NB4 (cell line): ENCODE measurements around the gene TRIM38.

Experiments used
- MAX ChIP-seq: IDR thresholded peaks from 2 replicates; pipeline ENCODE4 v1.6.1; 2011; ENCODE audit warnings: low read depth, low read length
- MYC ChIP-seq: IDR thresholded peaks from 2 replicates; pipeline ENCODE4 v1.6.1; 2011; ENCODE audit warnings: low read depth, low read length
- POLR2A ChIP-seq: IDR thresholded peaks from 2 replicates; pipeline ENCODE4 v1.6.1; 2011; ENCODE audit warnings: mild to moderate bottlenecking; ENCODE audit not compliant: insufficient read length; ENCODE audit errors: extremely low read depth
- TF ChIP-seq, protein P1 (sequence below): IDR thresholded peaks from one replicate; pipeline ENCODE4 v1.5.1; 2012; ENCODE audit warnings: low read depth, low read length

GRCh38 chr6:25966711-25967110 lies 4.1 kb downstream of the TRIM38 start:
- TF ChIP-seq, protein P1, sequence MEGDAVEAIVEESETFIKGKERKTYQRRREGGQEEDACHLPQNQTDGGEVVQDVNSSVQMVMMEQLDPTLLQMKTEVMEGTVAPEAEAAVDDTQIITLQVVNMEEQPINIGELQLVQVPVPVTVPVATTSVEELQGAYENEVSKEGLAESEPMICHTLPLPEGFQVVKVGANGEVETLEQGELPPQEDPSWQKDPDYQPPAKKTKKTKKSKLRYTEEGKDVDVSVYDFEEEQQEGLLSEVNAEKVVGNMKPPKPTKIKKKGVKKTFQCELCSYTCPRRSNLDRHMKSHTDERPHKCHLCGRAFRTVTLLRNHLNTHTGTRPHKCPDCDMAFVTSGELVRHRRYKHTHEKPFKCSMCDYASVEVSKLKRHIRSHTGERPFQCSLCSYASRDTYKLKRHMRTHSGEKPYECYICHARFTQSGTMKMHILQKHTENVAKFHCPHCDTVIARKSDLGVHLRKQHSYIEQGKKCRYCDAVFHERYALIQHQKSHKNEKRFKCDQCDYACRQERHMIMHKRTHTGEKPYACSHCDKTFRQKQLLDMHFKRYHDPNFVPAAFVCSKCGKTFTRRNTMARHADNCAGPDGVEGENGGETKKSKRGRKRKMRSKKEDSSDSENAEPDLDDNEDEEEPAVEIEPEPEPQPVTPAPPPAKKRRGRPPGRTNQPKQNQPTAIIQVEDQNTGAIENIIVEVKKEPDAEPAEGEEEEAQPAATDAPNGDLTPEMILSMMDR = no peak
- TF ChIP-seq MYC = no peak
- TF ChIP-seq POLR2A = no peak
- no peak for TF ChIP-seq MAX
